GM18909 (cell line): ENCODE data around the gene SUMF2.
"Not testable (repeated sequence)": the region's sequence is repeated elsewhere in the genome, so short reads cannot be mapped to it uniquely, and the experiment has no call there.

ENCODE experiments used
- ATAC-seq: cut with Tn5 transposase; IDR thresholded peaks from one replicate; pipeline ENCODE4 v1.9.1; 2021; ENCODE audit warnings: mild to moderate bottlenecking; ENCODE audit not compliant: unreplicated experiment, poor library complexity

Gene SUMF2

GRCh38 chr7:56104138-56104537, 40.1 kb downstream of the SUMF2 start:
- ATAC-seq = not testable (repeated sequence)

- ATAC-seq = peak; percentile 32
These were observed 41.4 kb downstream of the SUMF2 start for GRCh38 chr7:56105508-56105907.

GRCh38 chr7:56106108-56107073, 42.3 kb downstream of the SUMF2 start, which contains the start of gene CHCHD2:
Gene CHCHD2 (minus strand): TSS chr7:56106476. CDS start chr7:56106413, 63 bp downstream.
- peak; percentile 100 for ATAC-seq

GRCh38 chr7:56107954-56108258, 43.8 kb downstream of the SUMF2 start:
- no peak for ATAC-seq

- no peak for ATAC-seq
These were observed 46.5 kb downstream of the SUMF2 start for GRCh38 chr7:56110611-56111010.

GRCh38 chr7:56112244-56112643, 48.2 kb downstream of the SUMF2 start:
- not testable (repeated sequence) for ATAC-seq

GRCh38 chr7:56115852-56116538, 51.9 kb downstream of the SUMF2 start, which contains the start of gene NUPR2:
Gene NUPR2 (minus strand): TSS chr7:56116417. CDS start chr7:56116314, 103 bp downstream.
- ATAC-seq = no peak

- no peak for ATAC-seq
These were observed 57.4 kb downstream of the SUMF2 start for GRCh38 chr7:56121440-56121839.

- ATAC-seq = no peak
These were observed 60.9 kb downstream of the SUMF2 start for GRCh38 chr7:56124981-56125380.

- ATAC-seq = no peak
These were observed 61.7 kb downstream of the SUMF2 start for GRCh38 chr7:56125831-56126230.

GRCh38 chr7:56127241-56127975, 63.3 kb downstream of the SUMF2 start:
- no peak for ATAC-seq
